HG03432 (cell line): Measurements from ENCODE around the gene OGFOD1.

Experiments used
- ATAC-seq: cut with Tn5 transposase; IDR thresholded peaks from one replicate; pipeline ENCODE4 v1.9.1; 2021; ENCODE audit warnings: mild to moderate bottlenecking, moderate library complexity; ENCODE audit not compliant: unreplicated experiment

The OGFOD1 gene

DNA sequence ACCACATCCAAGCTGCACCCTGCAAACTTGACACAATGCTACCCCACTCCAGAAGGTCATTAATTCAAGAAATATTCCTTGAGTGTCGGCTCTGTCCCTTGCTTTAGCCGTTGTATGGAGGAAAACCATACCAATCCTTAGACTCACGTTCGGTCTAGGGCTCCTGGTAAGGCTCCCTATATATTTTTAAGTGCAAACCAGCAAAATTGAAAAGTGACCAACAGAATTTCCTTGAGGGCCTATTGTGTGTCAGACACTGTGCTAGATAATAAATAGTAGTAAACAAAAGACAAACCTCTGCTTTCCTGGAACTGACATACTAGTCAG lies 68.9 kb downstream of the OGFOD1 start:
- no peak for ATAC-seq

GRCh38 chr16:56525236-56525635 lies 73.9 kb downstream of the OGFOD1 start:
- ATAC-seq, result no peak
